ENCODE results near the gene EYS.

EYS gene

DNA sequence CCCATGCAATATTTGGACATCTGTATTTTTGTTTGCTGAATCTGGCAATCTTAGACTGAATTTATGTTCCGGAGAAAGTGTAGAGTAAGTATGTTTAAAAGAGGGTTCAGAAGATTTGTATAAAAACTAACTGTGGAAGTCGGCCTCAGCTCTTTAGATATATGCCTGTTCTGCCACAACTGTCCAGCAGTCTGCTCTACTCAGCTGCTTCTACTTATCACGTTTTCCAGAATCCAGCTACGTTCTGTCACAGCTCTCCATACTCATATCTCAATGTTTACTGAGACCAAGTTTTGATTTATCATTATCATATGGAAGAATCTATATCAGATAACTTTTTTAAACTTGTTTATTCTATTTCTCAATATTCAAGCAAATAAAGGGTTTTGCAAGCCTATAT is 721.3 kb downstream of the EYS start:
- no peak overlapping the region for H3K4me3 ChIP-seq (ENCODE audit: low read depth, low read length)
- no peak for DNase-seq (ENCODE audit: low read depth, low spot score)
- TF ChIP-seq CTCF (IDR thresholded peaks at IDR 0.05; ENCODE audit: low read depth, low read length) = no peak
- in situ Hi-C loops (cut with HindIII; ENCODE audit: low sequenced_read_pairs) = no loop called here

DNA sequence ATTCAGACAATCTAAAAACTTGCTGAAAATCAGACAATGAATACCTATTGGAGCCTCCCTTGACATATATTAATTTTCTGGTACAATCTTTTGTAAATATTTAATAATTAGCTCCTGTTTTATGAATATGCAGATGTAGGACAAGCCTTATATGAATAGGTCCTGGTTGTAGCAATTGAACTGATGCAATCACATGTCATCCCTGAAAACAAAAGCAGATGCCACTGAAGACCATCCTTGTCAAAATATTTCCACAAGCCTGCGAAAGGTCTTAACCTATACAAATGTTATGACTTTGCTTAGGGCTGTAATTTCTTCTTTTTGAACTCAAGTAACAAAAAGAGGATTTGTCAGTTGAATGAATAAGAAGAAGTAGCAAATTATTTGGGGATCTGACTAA is 722.1 kb downstream of the EYS start:
- in situ Hi-C loops (cut with HindIII; ENCODE audit: low sequenced_read_pairs) = no loop called here
- TF ChIP-seq CTCF (IDR thresholded peaks at IDR 0.05; ENCODE audit: low read depth, low read length) = no peak
- DNase-seq (ENCODE audit: low read depth, low spot score) = no peak
- H3K4me3 ChIP-seq (ENCODE audit: low read depth, low read length) = no peak overlapping the region

DNA sequence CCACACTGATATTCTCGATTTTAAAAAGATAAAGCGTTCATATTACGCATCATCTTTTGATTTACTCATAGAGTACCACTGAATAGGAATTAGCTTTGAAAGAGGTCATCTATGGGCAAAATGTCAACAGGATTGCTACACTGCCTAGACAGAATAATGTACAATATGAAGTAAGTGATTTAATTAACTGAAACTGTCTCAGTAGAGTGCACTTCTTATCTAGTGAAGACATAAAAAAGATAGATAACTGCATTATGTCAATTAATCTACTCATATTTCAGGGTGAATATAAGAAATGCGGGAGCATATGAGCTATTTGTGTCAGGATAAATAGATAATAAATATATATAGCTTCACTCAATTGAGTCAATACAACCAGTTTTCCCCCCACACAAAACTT is 723.9 kb downstream of the EYS start:
- in situ Hi-C loops (cut with HindIII; ENCODE audit: low sequenced_read_pairs) = no loop called here

GRCh38 chr6:64973142-64973541 is 733.9 kb downstream of the EYS start:
- no peak for DNase-seq (ENCODE audit: low read depth, low spot score)
- in situ Hi-C loops (cut with HindIII; ENCODE audit: low sequenced_read_pairs) = no loop called here
- TF ChIP-seq CTCF (IDR thresholded peaks at IDR 0.05; ENCODE audit: low read depth, low read length) = no peak
- no peak overlapping the region for H3K4me3 ChIP-seq (ENCODE audit: low read depth, low read length)

More for the DNA sequence above, 723.9 kb downstream of the EYS start:
- no peak for TF ChIP-seq CTCF (IDR thresholded peaks at IDR 0.05; ENCODE audit: low read depth, low read length)
- no peak overlapping the region for H3K4me3 ChIP-seq (ENCODE audit: low read depth, low read length)
- no peak for DNase-seq (ENCODE audit: low read depth, low spot score)

DNA sequence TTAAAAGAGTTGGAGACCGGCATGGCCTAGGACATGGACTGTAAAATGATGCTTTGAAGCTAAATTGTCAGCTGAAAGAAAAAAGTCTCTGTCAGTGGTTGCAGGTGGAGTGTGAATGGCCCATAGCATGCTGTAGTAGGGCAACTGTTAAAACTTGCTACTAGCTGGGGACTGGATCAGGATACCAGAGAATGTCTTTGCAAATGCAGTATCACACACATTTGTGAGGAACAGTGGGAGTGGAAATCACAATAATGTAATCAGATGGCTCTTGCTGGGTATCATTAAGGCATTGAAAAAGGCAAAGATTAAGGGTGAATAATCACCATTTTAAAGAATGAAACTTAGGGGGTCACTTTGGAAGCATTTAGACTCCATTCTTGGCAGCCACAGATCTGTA is 737.9 kb downstream of the EYS start:
- no peak for DNase-seq (ENCODE audit: low read depth, low spot score)
- in situ Hi-C loops (cut with HindIII; ENCODE audit: low sequenced_read_pairs) = no loop called here
- H3K4me3 ChIP-seq (ENCODE audit: low read depth, low read length) = no peak overlapping the region
- no peak for TF ChIP-seq CTCF (IDR thresholded peaks at IDR 0.05; ENCODE audit: low read depth, low read length)

DNA sequence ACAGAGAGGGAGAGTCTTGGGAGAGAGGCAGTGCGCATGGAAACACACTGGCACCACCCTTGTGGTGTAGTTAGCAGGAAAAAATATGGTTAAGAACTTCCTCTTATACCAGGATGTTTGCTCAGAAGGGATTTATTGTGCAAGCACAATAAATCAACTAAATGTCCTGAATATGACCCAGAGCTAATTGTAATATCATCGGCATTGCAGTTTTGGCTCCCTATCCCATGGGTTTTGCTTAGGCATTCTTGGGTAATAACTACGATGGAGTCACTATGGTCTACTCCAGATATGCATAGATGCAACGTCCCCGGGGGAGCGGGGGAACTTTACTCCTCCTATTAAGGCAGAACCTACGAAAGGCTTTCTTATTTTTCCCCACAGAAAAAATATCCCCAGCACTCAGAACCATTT is 751.6 kb downstream of the EYS start:
- no peak overlapping the region for H3K4me3 ChIP-seq (ENCODE audit: low read depth, low read length)
- in situ Hi-C loops (cut with HindIII; ENCODE audit: low sequenced_read_pairs) = no loop called here
- no peak for TF ChIP-seq CTCF (IDR thresholded peaks at IDR 0.05; ENCODE audit: low read depth, low read length)
- DNase-seq (ENCODE audit: low read depth, low spot score) = no peak

- no peak for TF ChIP-seq CTCF (IDR thresholded peaks at IDR 0.05; ENCODE audit: low read depth, low read length)
- DNase-seq (ENCODE audit: low read depth, low spot score) = no peak
- in situ Hi-C loops (cut with HindIII; ENCODE audit: low sequenced_read_pairs) = no loop called here
- H3K4me3 ChIP-seq (ENCODE audit: low read depth, low read length) = no peak overlapping the region
These were observed 757.8 kb downstream of the EYS start for GRCh38 chr6:64949257-64949656.
